NCI-H526 treated with DMSO at 0.1 percent for 48 hours (cell line): ENCODE data around the gene INHBE.
"Not testable (repeated sequence)": the region's sequence is repeated elsewhere in the genome, so short reads cannot be mapped to it uniquely, and the experiment has no call there.

ENCODE experiments used
- DNase-seq: peaks from one replicate; lab custom pipeline; 2025; lab: John Stamatoyannopoulos, UW

Gene INHBE, protein sequence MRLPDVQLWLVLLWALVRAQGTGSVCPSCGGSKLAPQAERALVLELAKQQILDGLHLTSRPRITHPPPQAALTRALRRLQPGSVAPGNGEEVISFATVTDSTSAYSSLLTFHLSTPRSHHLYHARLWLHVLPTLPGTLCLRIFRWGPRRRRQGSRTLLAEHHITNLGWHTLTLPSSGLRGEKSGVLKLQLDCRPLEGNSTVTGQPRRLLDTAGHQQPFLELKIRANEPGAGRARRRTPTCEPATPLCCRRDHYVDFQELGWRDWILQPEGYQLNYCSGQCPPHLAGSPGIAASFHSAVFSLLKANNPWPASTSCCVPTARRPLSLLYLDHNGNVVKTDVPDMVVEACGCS

DNA sequence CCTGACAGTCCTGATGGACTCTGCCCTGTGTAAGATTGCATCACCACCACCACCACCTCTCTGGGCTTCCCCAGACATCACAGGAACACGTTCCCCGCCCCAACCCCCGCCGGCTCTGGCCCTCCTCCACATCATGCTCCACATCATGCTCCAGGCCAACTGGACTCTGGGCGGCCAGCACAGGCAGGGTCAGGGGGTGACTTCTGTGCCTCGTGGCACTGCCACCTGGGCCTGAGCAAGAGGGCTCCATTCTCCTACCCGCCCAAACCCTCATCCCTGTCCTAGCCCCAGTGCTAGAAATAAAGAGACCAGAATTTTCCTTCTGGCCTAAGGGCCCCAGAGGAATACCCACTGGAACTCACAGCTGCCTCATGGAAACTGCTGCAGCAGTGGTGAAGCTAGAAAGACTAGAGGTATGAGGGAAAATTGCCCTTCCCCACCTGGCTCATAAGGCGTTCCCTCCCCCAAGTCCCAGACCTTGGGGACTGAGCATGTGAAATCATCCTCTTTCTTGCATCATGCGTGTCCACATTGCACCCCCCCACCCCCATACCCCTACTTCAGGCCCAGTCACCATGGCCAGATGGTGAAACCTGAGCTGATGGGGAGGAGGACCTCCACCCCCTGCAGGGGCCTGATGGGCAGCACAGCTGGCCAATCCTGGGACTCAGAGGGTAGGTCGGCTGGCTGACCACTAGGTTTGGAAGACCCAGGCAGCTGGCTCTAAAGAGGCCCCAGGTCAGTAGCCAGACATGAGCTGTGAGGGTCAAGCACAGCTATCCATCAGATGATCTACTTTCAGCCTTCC is at the start of gene INHBE:
Gene INHBE, plus strand, starts transcription at position 742 of the 808 bp plus-strand sequence. CDS start 230 bp downstream, outside the sequence.
- no peak for DNase-seq

DNA sequence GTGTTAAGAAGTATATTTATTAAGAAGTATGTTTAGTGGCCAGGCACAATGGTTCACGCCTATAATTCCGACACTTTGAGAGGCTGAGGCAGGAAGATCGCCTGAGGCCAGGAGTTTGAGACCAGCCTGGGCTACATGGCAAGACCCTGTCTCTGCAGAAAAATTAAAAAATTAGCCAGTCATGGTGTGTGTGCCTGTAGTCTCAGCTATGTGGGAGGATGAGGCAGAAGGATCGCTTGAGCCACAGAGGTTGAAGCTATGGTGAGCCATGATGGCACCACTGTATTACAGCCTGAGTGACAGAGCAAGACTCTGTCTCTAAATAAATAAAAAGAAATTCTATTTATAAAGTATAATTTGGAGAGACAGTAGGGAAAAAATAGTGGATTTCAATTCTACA is 44.6 kb upstream of the INHBE start:
- DNase-seq, result no peak

DNA sequence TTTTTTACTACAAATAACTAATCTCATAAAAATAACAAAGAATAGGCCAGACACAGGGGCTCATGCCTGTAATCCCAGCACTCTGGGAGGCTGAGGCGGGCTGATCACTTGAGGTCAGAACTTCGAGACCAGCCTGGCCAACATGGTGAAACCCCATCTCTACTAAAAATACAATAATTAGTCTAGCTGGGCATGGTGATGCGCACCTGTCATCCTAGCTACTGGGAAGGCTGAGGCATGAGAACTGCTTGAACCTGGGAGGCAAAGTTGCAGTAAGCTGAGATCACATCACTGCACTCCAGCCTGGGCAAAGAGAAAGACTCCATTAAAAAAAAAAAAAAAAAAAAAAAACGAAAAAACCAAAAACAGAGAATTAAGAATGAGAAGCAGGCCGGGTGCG is 40.9 kb upstream of the INHBE start:
- not testable (repeated sequence) for DNase-seq

DNA sequence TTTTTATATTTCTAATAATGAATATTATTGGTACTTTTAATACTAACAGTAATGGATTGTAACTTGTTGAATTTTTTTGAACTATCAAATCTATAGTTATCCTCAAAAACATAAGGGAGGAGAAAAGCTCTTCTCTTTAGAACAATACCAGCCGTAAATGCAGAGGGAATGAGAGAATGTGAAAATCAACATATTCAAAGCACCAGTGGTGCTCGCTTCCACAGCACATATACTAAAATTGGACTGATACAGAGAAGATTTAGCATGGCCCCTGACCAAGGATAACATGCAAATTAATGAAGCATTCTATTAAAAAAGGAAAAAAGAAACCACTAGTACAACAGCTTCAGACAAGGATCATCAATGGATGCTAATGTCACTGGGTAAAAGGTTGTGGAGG is 40.0 kb upstream of the INHBE start:
- no peak for DNase-seq

DNA sequence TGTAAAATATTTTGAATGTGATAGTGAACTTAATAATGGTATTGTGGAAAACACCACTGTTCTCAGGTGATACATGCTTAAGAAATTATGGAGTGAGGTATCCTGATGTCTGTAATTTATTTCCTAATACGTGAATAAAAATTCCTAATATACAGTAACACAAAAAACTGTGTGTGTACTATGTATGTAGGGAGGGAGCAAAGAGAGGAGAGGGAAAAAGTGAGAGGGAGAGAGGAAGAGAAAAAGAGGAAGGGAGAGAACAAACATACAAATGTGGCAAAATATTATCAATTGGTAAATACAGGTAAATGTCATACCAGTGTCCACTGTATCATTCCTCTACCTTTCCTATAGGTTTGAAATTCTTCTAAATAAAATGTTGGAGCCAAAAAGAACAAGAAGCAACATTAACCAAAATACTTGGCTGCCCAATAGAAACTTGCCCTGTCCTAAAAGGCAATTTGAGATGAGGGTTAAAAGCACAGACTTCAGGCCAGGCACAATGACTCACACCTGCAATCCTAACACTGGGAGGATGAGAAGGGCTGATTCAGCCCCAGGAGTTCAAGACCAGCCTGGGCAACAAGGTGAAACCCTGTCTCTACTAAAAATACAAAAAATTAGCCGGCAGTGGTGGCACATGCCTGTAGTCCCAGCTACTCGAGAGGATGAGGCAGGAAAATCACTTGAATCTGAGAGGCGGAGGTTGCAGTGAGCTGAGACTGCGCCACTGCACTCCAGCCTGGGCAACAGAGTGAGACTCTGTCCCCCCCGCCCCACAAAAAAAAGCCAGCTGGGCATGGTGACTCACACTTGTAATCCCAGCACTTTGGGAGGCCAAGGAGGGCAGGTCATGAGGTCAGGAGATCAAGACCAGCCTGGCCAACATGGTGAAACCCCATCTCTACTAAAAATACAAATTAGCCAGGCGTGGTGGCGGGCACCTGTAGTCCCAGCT is 38.8 kb upstream of the INHBE start:
- DNase-seq, result no peak

DNA sequence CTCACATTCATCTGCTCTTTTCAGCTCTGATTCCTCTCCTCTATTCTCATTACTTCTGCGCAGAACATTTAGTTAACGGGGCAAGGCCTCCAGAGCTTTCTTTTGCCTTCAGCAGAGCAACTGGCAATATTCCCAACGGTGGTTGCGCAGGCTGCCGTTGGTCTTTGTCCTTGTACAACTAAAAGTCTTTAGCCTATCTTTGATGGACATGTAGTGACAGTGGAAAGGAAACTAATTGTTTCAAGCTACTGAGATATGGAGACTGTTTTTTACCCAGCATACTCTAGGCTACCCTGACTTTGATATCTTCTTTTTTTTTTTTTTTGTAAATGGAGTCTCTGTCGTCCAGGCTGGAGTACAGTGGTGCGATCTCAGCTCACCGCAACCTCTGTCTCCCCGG is 36.9 kb upstream of the INHBE start:
- no peak for DNase-seq

DNA sequence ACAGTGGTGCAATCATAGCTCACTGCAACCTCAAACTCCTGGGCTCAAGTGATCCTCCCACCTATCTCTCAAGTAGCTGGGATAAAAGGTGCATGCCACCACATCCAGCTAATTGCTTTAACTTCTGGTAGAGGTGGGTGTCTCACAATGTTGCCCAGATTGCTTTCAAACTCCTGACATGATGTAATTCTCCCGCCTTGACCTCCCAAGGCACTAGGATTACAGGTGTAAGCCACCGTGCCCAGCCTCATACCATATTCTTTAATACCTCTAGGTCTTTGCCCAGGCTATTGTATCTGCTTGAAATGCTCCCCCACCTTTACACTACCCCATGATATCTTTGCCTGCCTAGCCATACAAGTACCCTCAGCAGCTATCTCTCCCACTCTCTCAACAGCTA is 35.6 kb upstream of the INHBE start:
- DNase-seq, result no peak

DNA sequence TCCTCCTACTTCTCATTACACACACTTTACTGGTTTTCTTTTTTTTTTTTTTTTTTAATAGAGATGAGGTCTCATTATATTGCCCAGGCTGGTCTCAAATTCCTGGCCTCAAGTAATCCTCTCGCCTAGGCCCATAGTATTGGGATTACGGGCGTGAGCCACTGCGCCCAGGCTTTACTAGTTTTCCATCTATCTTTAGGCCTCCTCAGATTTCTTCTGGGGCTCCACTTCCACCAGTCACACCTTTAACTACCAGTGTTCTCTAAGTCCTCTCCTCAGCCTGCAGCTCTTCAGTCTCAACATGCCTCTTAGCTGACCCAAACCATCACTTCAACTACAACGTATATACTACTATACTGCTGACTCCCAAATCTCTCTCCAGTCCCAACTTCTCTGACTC is 34.6 kb upstream of the INHBE start:
- no peak for DNase-seq

DNA sequence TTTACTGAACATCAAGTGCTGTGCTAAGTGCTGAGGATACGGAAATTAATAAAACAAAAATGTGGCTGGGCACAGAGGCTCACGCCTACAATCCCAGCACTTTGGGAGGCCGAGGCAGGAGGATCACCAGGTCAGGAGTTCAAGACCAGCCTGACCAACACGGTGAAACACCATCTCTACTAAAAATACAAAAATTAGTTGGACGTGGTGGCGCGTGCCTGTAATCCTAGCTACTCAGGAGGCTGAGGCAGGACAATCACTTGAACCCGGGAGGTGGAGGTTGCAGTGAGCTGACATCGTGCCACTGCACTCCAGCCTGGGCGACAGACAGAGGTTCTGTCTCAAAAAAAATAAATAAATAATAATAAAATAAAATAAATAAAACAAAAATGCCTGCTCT is 28.2 kb upstream of the INHBE start:
- DNase-seq, result not testable (repeated sequence)

DNA sequence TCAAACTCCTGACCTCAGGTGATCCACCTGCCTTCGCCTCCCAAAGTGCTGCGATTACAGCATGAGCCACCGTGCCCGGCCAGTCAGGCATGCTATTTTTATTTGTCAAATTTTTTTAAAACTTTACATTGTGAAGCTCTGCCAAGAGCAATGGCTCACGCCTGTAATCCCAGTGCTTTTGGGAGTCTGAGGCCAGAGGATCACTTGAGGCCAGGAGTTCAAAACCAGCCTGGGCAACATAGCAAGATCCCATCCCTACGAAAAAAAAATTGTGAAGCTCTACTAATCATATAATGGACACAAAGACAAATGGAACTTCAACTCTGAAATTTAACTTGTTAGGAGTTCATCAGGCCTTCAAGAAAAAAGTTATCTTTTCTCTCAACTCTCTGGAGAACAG is 26.1 kb upstream of the INHBE start:
- DNase-seq, result no peak

DNA sequence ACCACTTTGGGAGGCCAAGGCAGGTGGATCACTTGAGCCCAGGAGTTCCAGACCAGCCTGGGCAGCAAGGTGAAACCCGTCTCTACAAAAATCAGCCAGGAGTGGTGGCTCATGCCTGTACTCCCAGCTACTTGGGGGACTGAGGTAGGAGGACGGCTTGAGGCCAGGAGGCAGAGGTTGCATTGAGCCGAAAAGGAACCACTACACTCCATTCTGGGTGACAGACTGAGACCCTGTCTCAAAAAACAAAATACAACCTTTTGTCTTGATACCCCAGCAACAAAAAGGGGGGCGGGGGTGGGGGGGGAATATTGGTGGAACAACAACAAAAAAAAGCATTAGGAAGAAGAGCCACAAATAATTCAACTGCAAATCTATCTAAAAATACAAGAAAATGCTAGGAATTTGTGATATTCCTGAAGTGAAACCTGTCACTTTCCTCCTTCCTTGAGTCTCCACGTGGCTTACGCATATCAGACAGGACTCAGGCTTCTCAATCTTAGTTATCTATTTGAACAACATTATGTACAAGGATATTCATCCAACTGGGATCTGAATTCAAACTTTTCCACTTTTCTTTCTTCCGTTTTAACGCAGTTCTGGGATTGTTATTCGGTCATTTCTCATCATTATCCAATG is 25.5 kb upstream of the INHBE start:
- DNase-seq, result no peak

DNA sequence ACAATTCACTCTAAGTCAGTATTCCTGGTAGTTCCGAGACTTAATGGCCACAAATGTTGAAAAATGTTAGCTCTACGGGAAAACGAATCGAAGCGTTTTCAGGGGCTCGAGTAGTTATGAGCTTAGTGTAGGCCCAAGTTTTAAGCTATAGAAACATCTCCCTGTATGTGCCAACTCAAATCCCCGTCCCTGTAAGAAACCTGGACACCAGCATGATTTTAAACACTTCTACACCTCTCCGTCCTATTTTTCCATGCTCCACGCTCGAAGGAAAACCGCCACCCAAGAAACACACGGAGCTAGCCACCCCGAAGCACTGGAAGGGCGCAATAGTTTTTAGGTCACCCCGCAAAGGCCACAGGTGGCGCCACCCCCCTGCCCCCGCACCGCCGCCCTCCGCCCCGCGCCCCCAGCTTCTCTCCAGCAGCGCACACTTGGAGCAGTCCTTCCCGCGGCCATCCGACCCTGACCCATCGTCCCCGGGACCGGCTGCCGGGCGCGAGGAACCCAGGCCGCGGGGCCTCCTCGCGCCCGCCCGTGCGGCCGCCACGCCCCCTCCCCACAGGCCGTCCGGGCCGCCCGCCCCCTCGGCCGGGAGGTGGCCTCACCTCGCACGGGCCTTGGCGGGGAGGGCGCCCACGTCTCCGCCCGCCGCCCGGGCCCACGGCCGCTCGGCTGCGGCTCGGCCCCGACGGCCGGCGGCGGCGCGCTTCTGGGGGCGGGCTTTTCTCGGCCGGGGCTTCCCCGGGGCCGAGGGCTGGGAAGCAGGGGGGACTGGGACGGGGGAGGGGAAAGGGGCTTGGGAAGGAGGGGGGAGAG is 24.8 kb upstream of the INHBE start:
- DNase-seq, result no peak

DNA sequence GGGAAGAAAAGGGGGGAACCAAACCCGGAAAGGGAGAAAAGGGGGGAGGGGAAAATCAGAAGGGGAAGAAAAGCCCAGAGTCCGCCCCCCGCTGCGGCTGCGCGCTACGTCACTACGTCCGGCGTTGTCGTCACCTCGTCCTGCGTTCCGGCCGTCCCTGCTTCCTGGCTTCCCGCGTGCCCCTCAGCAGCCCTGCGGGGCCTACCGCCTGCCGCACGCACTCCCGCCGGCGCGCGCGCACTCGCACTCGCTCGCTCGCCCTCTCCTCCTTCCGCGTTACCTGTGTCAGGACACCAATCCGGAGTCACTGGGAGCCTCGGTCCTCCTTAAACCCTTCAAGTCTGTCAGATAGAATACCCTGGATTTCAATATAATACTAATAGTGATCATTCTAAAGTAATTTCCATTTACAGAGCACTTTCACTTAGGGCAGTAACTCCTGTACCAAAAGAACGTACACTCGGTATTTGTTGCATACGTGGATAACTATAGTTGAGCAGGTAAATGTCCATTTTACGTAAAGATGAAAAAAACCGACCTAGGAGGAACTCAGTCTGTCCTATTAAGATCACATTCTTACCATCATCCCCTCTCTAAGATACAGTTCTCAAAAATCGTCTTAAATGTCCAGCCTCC is 24.1 kb upstream of the INHBE start, which contains the start of gene R3HDM2:
Gene R3HDM2, minus strand, starts transcription at position 113 of the 636 bp plus-strand sequence. CDS start 120,615 bp downstream, outside the sequence.
- peak; percentile 95 for DNase-seq

DNA sequence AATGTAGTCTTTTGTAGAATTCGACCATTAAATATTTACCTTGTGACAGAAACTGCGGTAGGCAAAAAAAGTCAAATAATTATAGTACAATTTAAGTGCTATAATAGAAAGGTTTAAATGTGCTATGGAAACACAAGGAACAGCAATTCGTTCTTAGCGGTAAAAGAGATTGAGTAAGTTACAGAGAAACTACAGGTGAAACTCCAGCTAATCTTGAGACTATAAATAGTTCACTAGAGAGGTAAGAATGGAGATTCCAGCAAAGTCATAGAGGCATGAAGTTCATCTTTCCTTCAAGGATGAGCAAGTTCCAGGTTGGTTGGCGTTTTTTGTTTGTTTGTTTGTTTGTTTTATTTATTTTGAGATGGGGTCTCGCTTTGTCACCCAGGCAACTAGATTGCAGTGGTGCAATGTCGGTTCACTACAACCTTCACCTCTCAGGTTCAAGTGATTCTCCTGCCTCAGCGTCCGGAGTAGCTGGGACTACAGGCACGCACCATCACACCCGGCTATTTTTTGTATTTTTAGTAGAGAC is 23.4 kb upstream of the INHBE start:
- DNase-seq, result no peak

DNA sequence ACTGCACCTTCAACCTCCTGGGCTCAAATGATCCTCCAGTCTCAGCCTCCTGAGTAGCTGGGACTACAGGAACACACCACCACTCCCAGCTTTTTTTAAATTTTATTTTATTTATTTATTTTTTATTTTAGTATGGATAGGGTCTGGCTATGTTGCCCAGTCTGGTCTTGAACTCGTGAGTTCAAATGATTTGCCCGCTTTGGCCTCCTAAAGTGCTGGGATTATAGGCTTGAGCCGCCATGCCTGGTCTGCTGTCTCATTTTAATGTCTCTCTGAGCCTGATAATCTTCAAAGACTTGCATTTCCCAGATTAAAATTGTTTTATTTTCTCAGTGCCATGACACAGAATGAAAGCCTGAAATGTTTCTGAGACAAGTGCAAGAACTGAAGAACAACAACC is 21.7 kb upstream of the INHBE start:
- DNase-seq, result no peak

DNA sequence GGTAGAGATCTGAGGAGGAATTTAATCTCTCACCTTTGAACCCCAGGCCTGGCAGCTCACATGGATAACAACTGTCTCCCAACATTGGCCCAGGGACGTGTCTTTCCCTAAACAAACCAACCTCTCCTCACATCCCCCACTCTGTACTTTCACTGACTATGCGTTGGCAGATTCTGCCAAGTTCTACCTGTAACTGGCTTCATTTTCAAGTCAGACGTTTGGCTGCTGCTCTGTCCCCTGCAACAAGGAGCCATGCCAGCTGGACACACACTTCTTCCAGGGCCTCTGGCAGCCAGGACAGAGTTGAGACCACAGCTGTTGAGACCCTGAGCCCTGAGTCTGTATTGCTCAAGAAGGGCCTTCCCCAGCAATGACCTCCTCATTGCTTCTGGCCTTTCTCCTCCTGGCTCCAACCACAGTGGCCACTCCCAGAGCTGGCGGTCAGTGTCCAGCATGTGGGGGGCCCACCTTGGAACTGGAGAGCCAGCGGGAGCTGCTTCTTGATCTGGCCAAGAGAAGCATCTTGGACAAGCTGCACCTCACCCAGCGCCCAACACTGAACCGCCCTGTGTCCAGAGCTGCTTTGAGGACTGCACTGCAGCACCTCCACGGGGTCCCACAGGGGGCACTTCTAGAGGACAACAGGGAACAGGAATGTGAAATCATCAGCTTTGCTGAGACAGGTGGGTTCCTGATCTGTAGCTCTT is 20.4 kb upstream of the INHBE start, which contains the start of gene INHBC:
Gene INHBC, plus strand, starts transcription at position 268 of the 707 bp plus-strand sequence. Its CDS starts 103 bp downstream, at position 371.
- DNase-seq, result no peak

DNA sequence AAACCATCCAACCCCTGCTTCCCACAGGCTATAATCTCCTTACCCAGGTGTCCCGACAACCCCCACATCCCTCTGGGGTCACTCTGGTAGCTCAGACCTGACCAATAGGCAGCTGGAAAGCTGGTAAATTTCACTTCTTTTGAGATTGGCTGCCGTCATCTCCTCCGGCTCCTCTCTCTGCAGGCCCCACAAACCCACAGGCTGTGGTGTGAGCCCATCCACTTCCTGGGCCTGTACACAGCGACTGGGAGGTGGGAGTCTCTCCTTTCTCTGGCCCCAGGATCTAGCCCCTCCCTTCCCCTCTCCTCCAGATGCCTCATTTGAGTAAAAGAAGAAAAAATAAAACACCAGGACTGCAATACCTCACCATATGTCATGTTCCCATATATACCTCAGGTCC is 19.8 kb upstream of the INHBE start:
- no peak for DNase-seq

DNA sequence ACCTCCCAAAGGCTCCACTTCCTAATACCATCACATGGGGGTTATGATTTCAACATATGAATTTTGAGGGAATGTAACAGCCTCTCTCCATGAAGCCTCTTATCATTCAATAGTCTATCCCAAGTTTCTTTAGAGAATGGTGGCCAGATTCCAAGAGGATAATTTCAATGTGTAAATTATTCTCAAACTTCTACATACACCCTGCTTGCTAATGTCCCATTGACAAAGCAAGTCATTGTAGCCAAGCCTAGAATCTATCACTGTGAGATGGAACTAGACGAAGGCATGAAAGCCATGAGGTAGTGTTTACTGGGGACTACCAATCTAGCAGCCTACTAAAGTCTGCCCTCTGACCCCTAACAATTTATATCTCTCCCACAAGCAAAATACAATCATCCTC is 16.7 kb upstream of the INHBE start:
- no peak for DNase-seq

DNA sequence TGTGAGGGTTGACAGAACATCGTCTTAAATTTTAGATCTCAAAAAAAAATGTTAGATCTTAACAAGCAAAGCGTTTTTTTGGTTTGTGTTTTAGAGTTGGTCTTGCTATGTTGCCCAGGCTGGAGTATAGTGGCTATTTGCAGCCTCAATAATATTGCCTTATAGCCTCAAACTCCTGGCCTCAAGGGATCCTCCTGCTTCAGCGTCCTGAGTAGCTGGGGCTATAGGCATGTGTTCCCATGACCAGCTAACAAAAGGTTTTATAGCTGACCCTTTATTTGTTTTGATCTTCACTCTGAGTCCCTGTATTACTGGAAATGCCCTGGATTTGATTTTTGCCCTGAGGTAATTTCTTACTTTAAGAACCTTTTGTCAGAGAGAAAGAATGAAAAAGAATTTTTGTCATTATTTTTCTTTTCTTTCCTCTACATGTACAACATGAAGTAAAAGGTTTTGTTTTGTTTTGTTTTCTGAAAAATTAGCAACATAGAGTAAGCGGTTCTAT is 15.3 kb upstream of the INHBE start:
- no peak for DNase-seq
